Stomach (tissue), 9 donors: ENCODE data around the gene SLC8A3. TPM values are rescaled to one million over a fixed set of nuclear protein-coding genes. Genes with fewer than 3 reads are reported as not detected.

Experiments
- DNase-seq, 2 donors: peaks; one replicate each; pipeline versions ENCODE4 v3.0.0 to v3.0.0-alpha.2; 2013 to 2019
- H3K27ac ChIP-seq, 5 donors: fragments of 200-600 bp in 4 of 5; sonication (generic) in 4 of 5; one replicate each; pipeline ENCODE4 v1.5.1; 2013 to 2019; ENCODE audit warnings: mild to moderate bottlenecking in 1 of 5, moderate library complexity in 1 of 5
- H3K27me3 ChIP-seq, 3 donors: fragments of 200-600 bp; sonication (generic); one replicate each; pipeline ENCODE4 v1.5.1; 2017 to 2019; ENCODE audit warnings: mixed run types in 1 of 3
- H3K36me3 ChIP-seq, 4 donors: fragments of 200-600 bp; sonication (generic); 1 replicate in 3 of 4; 2 replicates in 1 of 4; pipeline ENCODE4 v1.5.1; 2016 to 2019
- H3K4me1 ChIP-seq, 4 donors: fragments of 200-600 bp; sonication (generic); one replicate each; pipeline ENCODE4 v1.5.1; 2016 to 2019
- H3K4me3 ChIP-seq, 4 donors: fragments of 200-600 bp; sonication (generic) in 3 of 4; one replicate each; pipeline ENCODE4 v1.5.1; 2016 to 2019; ENCODE audit warnings: mild to moderate bottlenecking in 1 of 4
- H3K9me3 ChIP-seq, 4 donors: fragments of 200-600 bp; sonication (generic); one replicate each; pipeline ENCODE4 v1.5.1; 2016 to 2019
- CTCF ChIP-seq, 7 experiments: fragments of 450-650 bp in 4 of 7; fragments of 200-600 bp in 3 of 7; sonication (generic) in 3 of 7; IDR thresholded peaks; one replicate each; pipeline ENCODE4 v1.5.1; 2016 to 2019; ENCODE audit warnings: antibody characterized with exemption in 7 of 7, control low read depth in 2 of 7, mild to moderate bottlenecking in 1 of 7
- EP300 ChIP-seq: sonication (generic); formaldehyde crosslinking; IDR thresholded peaks from one replicate; pipeline ENCODE4 v1.6.1; 2017; ENCODE audit warnings: antibody characterized with exemption
- POLR2A ChIP-seq, 4 donors: fragments of 450-650 bp; IDR thresholded peaks; one replicate each; pipeline ENCODE4 v1.6.1; 2016; ENCODE audit warnings: antibody characterized with exemption in 4 of 4, control low read depth in 2 of 4, mild to moderate bottlenecking in 1 of 4, moderate library complexity in 1 of 4
- POLR2AphosphoS5 ChIP-seq, 3 donors: sonication (generic); formaldehyde crosslinking; IDR thresholded peaks; one replicate each; pipeline ENCODE4 v1.6.1; 2016; ENCODE audit warnings: antibody characterized with exemption in 3 of 3
- WGBS, 5 donors: extraction: QIAGEN DNeasy Blood & Tissue Kit in 3 of 5; methylation state at CpG; one replicate each; pipeline versions ENCODE4 v1.1.5 to v1.1.7; 2013 to 2018; 5-methylcytosine and 5-hydroxymethylcytosine counted together
- intact Hi-C: fragments of 100-400 bp; cut with DNase I; formaldehyde crosslinking; loops from one replicate; pipeline ENCODE4 v1.15.1; 2023; ENCODE audit warnings: low total_unique reads
- polyA plus RNA-seq, 3 donors: library from polyadenylated mRNA; stranded (reverse); fragments of 200-250 nt; gene quantifications; one replicate each; pipeline ENCODE4 v1.2.3, GENCODE V29; 2013
- total RNA-seq, 5 donors: library from RNA; depleted of rRNA; stranded (reverse); fragments of >200 nt; gene quantifications; one replicate each; pipeline versions ENCODE4 v1.1.0 to v1.2.3, GENCODE V29; 2014 to 2016
- donor health status: healthy with polysubstance abuse.
- donor health status: Bipolar disorder and iron deficiency.
- donor health status: healthy.

The SLC8A3 gene
- total and polyA plus RNA-seq, 8 donors, result 0.03 to 2.4 (median 0.87) TPM; not detected in 1

- no peak overlapping the region for H3K4me3 ChIP-seq
- H3K27me3 ChIP-seq, result peaks cover 0 to 8% (median 3%) of the 10 kb centered on the region in 3 donors
- no peaks in the 10 kb centered on the region for H3K9me3 ChIP-seq
- no peak for TF ChIP-seq POLR2AphosphoS5 (IDR thresholded peaks at IDR 0.05)
- TF ChIP-seq EP300, result no peak
- no peak for TF ChIP-seq CTCF (IDR thresholded peaks at IDR 0.05)
- no peak for TF ChIP-seq POLR2A (IDR thresholded peaks at IDR 0.05)
- WGBS, 5 donors, result 69 to 100% (median 93%) methylated on average over 1 of the region's 1 CpG
- no peaks in the 10 kb centered on the region for H3K36me3 ChIP-seq
- no peak for DNase-seq
- H3K4me1 ChIP-seq, result no peaks in the 10 kb centered on the region
- no peak overlapping the region for H3K27ac ChIP-seq
- intact Hi-C loops, result no loop called here
Observed at GRCh38 chr14:70180718-70181117, 8.0 kb downstream of the SLC8A3 start.

GRCh38 chr14:70177081-70177800, 11.5 kb downstream of the SLC8A3 start:
- WGBS, 5 donors, result 53 to 73% (median 65%) methylated on average over 3 of the region's 3 CpGs
- Histone ChIP-seq H3K36me3 (no peaks in the 10 kb centered on the region), H3K27ac (no peak overlapping the region), H3K27me3 (no peaks in the 10 kb centered on the region), H3K9me3 (no peaks in the 10 kb centered on the region), H3K4me1 (no peaks in the 10 kb centered on the region), H3K4me3 (no peak overlapping the region)
- TF ChIP-seq CTCF (IDR thresholded peaks at IDR 0.05) (no peak), POLR2AphosphoS5 (IDR thresholded peaks at IDR 0.05) (no peak)
- intact Hi-C loops, result no loop called here
- no peak for DNase-seq

- TF ChIP-seq CTCF (IDR thresholded peaks at IDR 0.05) (no peak), POLR2A (IDR thresholded peaks at IDR 0.05) (no peak), EP300 (no peak), POLR2AphosphoS5 (IDR thresholded peaks at IDR 0.05) (no peak)
- intact Hi-C loops, result no loop called here
- no peaks in the 10 kb centered on the region for H3K27me3 ChIP-seq
- no peak for DNase-seq
- H3K36me3 ChIP-seq, result no peaks in the 10 kb centered on the region
- H3K27ac ChIP-seq, result no peak overlapping the region
- WGBS, 5 donors, result 79 to 90% (median 86%) methylated on average over 6 of the region's 6 CpGs
- no peaks in the 10 kb centered on the region for H3K9me3 ChIP-seq
- H3K4me3 ChIP-seq, result no peak overlapping the region
- no peaks in the 10 kb centered on the region for H3K4me1 ChIP-seq
Observed at GRCh38 chr14:70173569-70173968, 15.2 kb downstream of the SLC8A3 start.

GRCh38 chr14:70171726-70172125, 17.0 kb downstream of the SLC8A3 start:
- no peak for DNase-seq
- intact Hi-C loops, result no loop called here
- H3K4me3 ChIP-seq, result no peak overlapping the region
- H3K4me1 ChIP-seq, result no peaks in the 10 kb centered on the region
- H3K27ac ChIP-seq, result no peak overlapping the region
- H3K36me3 ChIP-seq, result no peaks in the 10 kb centered on the region
- WGBS, 5 donors, result 56 to 86% (median 75%) methylated on average over 8 of the region's 8 CpGs
- no peaks in the 10 kb centered on the region for H3K9me3 ChIP-seq
- peaks cover 0 to 5% (median 0%) of the 10 kb centered on the region in 3 donors for H3K27me3 ChIP-seq
- TF ChIP-seq POLR2AphosphoS5 (IDR thresholded peaks at IDR 0.05), result no peak
- TF ChIP-seq EP300, result no peak
- TF ChIP-seq POLR2A (IDR thresholded peaks at IDR 0.05), result no peak
- TF ChIP-seq CTCF (IDR thresholded peaks at IDR 0.05), result no peak
